H1 (cell line): ENCODE results near the gene SFMBT2. TPM values are rescaled to one million over a fixed set of nuclear protein-coding genes. Genes with fewer than 3 reads are reported as not detected.
A peak's percentile ranks its signal among the peaks of the same experiment; 100 is the strongest.

ENCODE experiments used
- CHD7 ChIP-seq: fragments of 300-600 bp; sonication (generic); IDR thresholded peaks from 2 replicates; pipeline ENCODE4 v1.7.1; 2012; ENCODE audit warnings: low read length, moderate library complexity, mild to moderate bottlenecking, inconsistent platforms; ENCODE audit not compliant: insufficient replicate concordance
- HDAC2 ChIP-seq, 2 experiments: fragments of 300-600 bp in 1 of 2; sonication (generic) in 1 of 2; IDR thresholded peaks; 2 replicates each; pipeline ENCODE4 v1.6.1; 2011 to 2012; ENCODE audit warnings: low read depth in 2 of 2, low read length in 2 of 2, mild to moderate bottlenecking in 2 of 2, moderate library complexity in 2 of 2, borderline replicate concordance in 1 of 2, inconsistent platforms in 1 of 2
- MAFK ChIP-seq: IDR thresholded peaks from 2 replicates; pipeline ENCODE4 v1.6.1; 2012; ENCODE audit warnings: low read depth, mild to moderate bottlenecking, improper control_type of control experiment, low read length
- PHF8 ChIP-seq: fragments of 200-600 bp; sonication (generic); conservative IDR thresholded peaks from 2 replicates; pipeline ENCODE4 v1.7.1; 2012; ENCODE audit warnings: low read depth, mild to moderate bottlenecking, inconsistent platforms, low read length, moderate library complexity
- RAD21 ChIP-seq, 2 experiments: IDR thresholded peaks in 1 of 2; conservative IDR thresholded peaks in 1 of 2; 2 replicates each; pipeline ENCODE4 v1.6.1; 2011; ENCODE audit warnings: low read depth in 2 of 2, low read length in 2 of 2, improper control_type of control experiment in 1 of 2, inconsistent platforms in 1 of 2, mild to moderate bottlenecking in 1 of 2, moderate library complexity in 1 of 2
- SIRT6 ChIP-seq: IDR thresholded peaks from one replicate; pipeline ENCODE4 v1.7.1; 2012; ENCODE audit warnings: low read length, inconsistent platforms
- SIX5 ChIP-seq: IDR thresholded peaks from 2 replicates; pipeline ENCODE4 v1.6.1; 2011; ENCODE audit warnings: mild to moderate bottlenecking, low read depth, low read length
- SP1 ChIP-seq: IDR thresholded peaks from 2 replicates; pipeline ENCODE4 v1.6.1; 2011; ENCODE audit warnings: low read depth, low read length
- polyA plus RNA-seq, 7 experiments: library from polyadenylated mRNA; depleted of rRNA in 3 of 7; stranded (reverse) in 5 of 7; unstranded in 2 of 7; fragments of >200 nt in 5 of 7; fragments of 200-250 nt in 2 of 7; gene quantifications; 1 replicate in 5 of 7; 2 replicates in 1 of 7; 4 replicates in 1 of 7; pipeline versions ENCODE4 v1.2.1 to v1.2.3, GENCODE V29; 2011 to 2013; ENCODE audit warnings: missing spikeins in 2 of 7, mixed read lengths in 2 of 7
- total RNA-seq: library from RNA; stranded (reverse); fragmentation: NEBNext Ultra II Directional; extraction: Animal tissue kit (Norgen Biotek cat#: 25700); gene quantifications from 2 replicates; pipeline ENCODE4 v1.2.1, GENCODE V29; 2021
- TF ChIP-seq, protein P1 (sequence below): IDR thresholded peaks from 2 replicates; pipeline ENCODE4 v1.6.1; 2011; ENCODE audit warnings: low read depth, mild to moderate bottlenecking, low read length; ENCODE audit not compliant: insufficient read depth

Gene SFMBT2
- total and polyA plus RNA-seq, 2 of the 8 experiments (the other 6 are each of a cell fraction or from before 2014, with no cell fraction given) = 2.9 to 11.0 TPM

DNA sequence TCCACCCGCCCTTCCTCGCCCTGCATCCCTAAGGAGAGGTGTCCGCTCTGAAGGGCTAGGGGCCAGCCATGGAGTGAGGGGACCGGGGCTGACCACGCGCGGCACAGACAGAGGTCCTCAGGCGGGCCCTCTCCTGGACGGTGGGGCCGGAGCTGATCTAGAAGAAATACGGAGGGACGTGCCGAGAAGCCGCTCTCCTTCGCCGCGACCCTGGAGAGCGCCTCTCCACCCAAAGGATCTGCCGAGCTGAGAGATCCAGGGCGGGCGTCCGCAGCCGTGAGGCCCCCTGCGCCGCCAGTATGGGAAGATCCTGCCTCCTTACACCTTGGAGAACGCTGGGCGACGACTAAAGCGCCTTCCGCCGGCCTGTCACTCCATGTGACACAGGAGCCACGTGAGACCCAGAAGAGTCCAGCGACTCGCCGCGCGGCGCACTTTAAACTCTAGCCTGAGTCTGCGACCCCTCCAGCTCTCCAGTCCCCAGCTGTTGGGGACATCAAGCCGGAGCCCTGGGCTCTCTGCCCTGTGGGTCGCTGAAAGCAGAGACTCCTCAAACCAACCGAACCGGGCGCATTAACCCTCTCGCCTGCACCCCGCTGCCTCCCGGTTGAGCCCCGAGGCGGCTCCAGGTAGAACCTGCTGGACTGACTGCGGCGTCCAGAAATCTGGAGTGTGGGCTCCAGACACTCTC, 1.5 kb upstream of the SFMBT2 start (continued):
- TF ChIP-seq CHD7 (no peak), HDAC2 (IDR thresholded peaks at IDR 0.05; ENCODE audit: borderline replicate concordance in 1 of 2, low read depth in 2 of 2, low read length in 2 of 2) (peak in 1 of 2 experiments; percentile 74; a peak in 1 of 4 replicates), SIX5 (no peak), SP1 (no peak), MAFK (no peak), PHF8 (no peak), SIRT6 (no peak), RAD21 (IDR thresholded peaks at IDR 0.05 in 1 of 2, conservative IDR thresholded peaks at IDR 0.05 in 1 of 2; ENCODE audit: low read depth in 2 of 2, low read length in 2 of 2) (no peak)
- TF ChIP-seq, protein P1, sequence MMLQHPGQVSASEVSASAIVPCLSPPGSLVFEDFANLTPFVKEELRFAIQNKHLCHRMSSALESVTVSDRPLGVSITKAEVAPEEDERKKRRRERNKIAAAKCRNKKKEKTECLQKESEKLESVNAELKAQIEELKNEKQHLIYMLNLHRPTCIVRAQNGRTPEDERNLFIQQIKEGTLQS = no peak; the same call in 1 of the 2 replicates
